Activated naive CD4-positive, alpha-beta T cell treated with anti-CD3 and anti-CD28 coated beads, Interleukin-2, amount 50 U/mL, for 16 hours (primary cell): Measurements from ENCODE around the gene NAALADL2.

ENCODE experiments used
- DNase-seq: peaks from one replicate; pipeline ENCODE4 v3.0.0-alpha.2; 2020

The NAALADL2 gene

GRCh38 chr3:175273573-175273972, 414.4 kb downstream of the NAALADL2 start:
- no peak for DNase-seq

DNA sequence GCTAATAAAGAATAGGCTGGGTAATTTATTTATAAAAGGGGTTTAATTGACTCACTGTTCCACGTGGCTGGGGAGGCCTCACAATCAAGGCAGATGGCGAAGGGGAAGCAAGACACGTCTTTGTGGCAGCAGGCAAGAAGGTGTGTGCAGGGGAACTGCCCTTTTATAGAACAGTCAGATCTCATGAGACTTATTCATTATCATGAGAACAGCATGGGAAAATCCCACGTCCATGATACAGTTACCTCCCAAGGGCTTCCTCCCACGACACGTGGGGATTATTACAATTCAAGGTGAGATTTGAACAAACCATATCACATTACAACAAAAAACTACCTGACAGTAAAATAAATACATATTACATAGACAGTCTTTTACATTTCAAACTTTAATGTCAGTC, 414.9 kb downstream of the NAALADL2 start:
- no peak for DNase-seq

GRCh38 chr3:175274474-175275218, 415.5 kb downstream of the NAALADL2 start:
- no peak for DNase-seq

GRCh38 chr3:175278680-175279079, 419.5 kb downstream of the NAALADL2 start:
- DNase-seq = no peak

DNA sequence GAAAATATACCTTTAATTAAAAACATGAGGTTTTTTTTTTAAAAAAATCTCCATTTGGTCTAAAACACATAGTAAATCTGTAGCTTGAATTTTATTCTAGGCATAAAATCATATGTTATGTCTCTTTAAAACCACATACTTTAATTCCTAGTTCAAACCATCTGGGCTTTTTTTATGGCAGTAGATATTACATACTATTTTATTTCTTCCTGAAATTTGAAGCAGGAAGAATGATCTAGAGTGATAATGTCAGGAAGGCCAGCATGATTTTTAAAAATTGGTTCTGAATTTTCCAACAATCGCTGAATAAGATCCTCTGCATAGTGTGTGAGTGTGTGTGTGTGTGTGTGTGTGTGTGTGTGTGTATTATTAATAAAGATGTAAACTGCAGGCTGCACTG, 420.3 kb downstream of the NAALADL2 start:
- no peak for DNase-seq

- no peak for DNase-seq
These were observed 420.8 kb downstream of the NAALADL2 start for GRCh38 chr3:175279911-175280310.

DNA sequence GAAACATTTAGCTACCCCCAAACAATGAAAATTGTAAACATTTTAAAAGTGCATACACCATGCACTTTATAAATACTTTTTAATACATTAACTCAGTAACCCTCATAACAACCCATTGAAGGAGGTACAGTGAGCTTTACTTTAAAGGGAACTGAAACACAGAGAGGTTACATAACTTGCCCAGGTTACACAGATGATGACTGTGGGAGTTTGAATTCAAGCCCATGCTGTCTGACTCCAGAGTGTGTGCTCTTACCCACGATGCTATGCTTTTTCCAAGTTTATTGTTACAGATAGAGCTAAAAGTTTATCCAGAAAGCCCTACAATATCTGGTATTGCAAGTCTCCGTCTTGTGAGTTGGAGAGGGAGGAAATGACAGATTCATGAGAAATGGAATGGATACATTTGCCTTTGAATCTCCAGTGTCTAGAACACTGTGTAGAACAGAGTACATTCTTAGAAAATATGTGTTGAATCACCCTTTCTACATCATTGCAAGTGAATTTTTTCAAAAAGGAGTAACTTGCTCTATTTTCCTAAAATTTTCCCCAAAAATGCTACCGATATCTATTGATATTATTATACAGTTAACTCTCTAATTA, 428.3 kb downstream of the NAALADL2 start:
- no peak for DNase-seq

DNA sequence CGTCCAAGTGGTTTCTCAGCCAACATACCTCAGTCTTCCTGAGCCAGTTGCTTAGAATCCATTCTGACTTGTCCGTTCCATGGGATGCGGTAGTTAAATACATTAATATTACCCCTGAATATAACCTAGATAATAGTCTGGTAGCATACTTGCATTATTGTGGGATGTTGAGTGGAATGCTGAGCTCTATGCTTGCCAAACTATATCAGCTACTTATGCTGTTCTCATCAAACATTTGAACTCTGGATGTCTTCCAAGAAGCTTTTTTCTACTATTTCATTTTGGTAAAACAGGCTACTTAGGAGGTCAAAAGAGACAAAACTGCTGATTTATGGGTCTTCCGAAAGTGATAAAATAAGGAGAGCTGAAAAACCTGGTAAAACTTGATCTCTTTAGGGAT, 429.5 kb downstream of the NAALADL2 start:
- no peak for DNase-seq

DNA sequence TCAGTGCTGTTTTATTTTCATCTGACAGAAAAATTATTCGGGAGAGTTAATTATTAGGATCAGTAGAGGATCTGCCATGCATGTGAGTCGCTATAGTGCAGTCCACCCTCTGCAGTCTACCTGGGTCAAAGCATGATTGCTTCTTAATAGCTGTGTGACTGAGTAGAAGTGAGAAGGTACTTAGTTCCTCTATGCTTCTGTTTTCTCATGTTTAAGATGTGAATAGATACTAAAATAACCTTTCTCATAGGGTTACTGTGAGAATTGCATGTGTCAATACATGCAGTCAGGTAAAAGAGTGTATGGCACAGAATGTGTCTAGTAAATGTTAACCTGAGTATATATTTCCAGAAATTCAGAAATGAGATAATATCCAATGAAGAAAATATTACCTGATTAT, 435.7 kb downstream of the NAALADL2 start:
- DNase-seq = no peak

DNA sequence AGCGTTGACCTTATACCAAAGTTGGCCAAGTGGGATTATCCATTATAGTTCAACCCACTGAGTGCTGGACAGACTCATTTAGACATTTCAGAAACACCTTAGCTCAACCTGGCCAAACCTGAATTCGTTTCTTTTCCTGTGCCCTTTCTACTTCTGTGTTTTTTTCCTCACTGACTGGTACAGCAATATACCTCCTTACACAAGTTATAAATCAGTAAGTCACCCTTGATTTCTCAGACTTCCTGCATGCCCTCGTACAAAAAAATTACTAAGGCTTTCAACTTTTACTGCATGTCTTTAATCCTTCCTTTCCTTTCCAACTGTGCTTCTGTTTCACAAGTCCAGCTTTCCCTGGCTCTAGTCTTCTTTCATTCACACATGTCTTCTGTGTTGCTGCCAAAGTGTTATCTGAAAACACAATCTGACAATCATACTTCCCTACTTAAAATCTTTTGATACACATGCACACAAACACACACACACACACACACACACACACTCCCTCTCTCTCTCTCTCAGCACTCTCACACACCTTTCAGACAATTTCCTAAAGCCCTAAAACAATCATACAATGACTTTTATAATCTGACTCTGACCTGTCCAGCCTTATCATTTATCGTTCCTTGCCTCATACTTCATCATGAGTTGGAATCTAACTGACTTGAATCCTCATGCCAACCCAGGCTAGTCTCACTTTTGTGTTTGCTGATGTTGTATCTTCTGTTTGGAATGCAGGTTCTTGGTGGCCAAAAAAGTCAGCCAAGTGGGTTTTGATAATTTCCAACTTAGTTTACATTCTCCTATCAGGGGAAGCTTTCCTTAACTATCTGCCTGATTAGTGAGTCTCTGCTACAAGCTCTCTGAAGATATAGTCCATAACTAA, 436.4 kb downstream of the NAALADL2 start:
- DNase-seq = no peak

GRCh38 chr3:175297216-175297615, 438.1 kb downstream of the NAALADL2 start:
- no peak for DNase-seq

DNA sequence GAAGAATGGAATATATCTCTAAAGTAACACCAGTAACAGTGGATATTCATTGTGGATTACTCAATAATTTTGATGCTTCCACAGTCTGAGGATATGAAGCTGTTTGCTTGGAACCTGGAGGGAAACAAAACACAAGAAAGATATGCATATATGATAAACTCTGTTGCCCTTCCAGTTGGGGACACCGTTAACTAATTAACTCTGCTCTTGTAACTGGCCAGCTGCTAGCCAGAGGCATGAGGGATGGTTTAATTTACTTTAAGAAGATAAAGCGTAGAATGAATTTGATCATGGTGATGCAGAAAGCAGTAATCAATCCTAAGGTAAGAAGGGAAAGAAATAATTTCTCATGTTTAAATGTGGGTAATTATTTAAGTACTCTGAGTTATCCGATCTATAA, 442.6 kb downstream of the NAALADL2 start:
- no peak for DNase-seq

- DNase-seq = no peak
These were observed 445.3 kb downstream of the NAALADL2 start for GRCh38 chr3:175304404-175304803.

DNA sequence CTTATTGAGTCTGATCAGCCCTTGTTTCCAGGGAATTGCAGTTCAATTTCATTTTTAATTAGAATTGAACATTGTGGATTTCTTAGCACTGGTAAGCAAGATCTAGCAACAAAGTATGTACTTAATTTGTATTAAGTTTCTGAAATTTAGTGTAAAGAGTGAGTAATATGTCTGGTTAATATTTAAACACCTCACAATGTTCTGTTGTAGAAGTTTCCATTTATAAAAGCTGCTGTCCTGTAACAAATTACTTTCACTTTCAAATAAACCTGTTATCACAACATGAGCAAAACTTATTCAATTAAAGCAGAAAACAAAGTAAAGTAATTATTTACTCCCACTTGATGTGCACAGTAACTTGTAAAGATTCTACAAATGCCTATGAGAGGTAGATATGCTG, 448.5 kb downstream of the NAALADL2 start:
- DNase-seq = no peak

GRCh38 chr3:175308097-175308496, 449.0 kb downstream of the NAALADL2 start:
- no peak for DNase-seq

- no peak for DNase-seq
These were observed 450.9 kb downstream of the NAALADL2 start for GRCh38 chr3:175310046-175310445.

GRCh38 chr3:175311404-175311803, 452.3 kb downstream of the NAALADL2 start:
- DNase-seq = no peak

DNA sequence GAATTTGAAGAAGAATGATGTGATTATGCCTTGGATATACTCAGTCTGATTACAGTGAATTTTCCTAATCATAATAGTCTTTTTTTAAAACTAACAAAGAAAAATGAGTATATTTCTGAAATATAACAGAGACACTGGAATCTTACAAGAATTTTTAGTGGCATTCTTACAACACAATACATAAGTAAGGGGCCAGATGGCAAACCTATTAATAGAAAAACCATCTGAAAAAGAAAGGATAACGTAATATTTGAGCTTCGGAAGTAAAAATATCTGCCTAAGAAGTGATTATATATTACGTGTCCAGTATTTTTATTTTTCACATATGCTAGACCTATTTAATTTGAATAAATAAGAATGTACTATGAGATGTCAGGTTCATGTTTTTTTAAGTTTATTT, 452.8 kb downstream of the NAALADL2 start:
- no peak for DNase-seq

GRCh38 chr3:175312791-175313190, 453.7 kb downstream of the NAALADL2 start:
- DNase-seq = no peak

- no peak for DNase-seq
These were observed 457.7 kb downstream of the NAALADL2 start for GRCh38 chr3:175316799-175317198.

DNA sequence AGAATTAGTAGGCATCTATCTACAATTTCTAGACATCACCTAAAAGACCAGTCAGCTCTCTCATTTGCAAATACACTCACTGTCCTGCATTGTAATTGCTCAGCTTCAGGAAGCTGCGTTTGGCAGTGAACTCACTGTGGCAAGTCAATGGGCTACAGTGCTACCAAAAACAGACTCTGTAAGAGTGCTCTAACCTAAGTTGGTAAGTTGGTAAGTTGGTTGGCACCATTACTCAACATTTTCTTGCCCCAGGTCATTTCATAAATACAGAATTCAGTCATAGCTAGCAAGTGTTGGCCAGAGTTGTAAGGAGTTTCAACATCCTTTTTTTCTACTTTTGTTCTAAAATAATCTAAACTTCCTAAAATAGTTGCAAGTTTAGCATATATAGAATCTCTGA, 466.3 kb downstream of the NAALADL2 start:
- DNase-seq = no peak

- no peak for DNase-seq
These were observed 466.9 kb downstream of the NAALADL2 start for GRCh38 chr3:175326041-175326440.

DNA sequence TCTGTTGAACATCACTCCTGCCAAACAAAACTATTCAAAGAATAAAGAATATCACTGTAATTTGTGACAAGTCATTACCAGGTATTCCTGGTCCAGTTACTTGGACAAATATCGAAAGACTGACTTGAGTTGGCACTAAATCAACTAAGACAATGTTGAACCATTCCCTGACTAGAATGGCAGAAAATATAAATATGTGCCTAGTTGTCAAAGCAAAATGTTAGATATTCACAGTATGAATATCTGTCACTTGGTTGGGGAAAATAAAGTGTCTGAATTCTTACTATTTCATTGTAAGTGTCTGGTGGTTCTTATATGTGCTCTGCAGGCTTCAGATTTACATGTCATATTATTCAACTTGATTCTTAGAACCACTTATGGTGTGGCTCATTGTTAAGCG, 470.2 kb downstream of the NAALADL2 start:
- no peak for DNase-seq

DNA sequence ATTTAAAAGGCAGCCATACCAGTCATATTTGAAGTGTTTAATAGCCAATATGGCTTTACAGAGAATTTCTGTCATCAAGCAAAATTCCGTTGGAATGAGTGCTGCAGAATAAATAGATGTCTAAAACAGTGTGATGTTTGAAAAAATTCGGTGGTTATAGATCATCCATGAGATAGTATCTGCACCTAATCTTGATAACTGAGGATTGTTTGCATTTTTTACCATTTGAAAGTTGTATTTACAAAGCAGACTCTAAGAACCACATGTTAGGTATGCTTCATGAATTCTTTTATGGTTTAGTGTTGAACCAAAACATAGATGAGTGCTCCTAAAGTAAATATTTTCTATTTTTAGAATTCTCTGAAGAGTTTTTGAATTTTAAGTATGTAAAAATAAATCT, 476.1 kb downstream of the NAALADL2 start:
- no peak for DNase-seq
